C4-2B (cell line): ENCODE data around the gene NVL.

Source experiments
- ZFX ChIP-seq: fragments of 450-650 bp; IDR thresholded peaks from 2 replicates; pipeline ENCODE4 v1.6.1; 2017
- TF ChIP-seq, protein P1 (sequence below): fragments of 450-650 bp; conservative IDR thresholded peaks from 2 replicates; pipeline ENCODE4 v1.5.1; 2017; ENCODE audit warnings: mild to moderate bottlenecking

DNA sequence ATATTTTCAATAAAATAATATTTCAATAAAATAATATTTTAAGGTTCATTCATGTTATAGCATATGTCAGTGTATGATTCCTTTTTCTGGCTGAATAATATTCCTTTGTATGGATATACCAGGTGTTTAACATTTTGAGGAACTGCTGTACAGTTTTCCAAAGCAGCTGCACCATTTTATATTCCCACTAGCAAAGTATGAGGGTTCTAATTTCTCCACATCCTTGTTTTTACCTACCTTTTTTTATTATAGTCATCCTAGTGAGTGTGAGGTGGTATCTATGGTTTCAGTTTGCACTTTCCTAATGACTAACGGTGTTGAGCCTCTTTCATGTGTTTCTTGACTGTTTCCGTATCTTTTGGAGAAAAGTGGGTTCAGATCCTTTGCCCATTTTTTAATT, 141.7 kb downstream of the NVL start:
- TF ChIP-seq, protein P1, sequence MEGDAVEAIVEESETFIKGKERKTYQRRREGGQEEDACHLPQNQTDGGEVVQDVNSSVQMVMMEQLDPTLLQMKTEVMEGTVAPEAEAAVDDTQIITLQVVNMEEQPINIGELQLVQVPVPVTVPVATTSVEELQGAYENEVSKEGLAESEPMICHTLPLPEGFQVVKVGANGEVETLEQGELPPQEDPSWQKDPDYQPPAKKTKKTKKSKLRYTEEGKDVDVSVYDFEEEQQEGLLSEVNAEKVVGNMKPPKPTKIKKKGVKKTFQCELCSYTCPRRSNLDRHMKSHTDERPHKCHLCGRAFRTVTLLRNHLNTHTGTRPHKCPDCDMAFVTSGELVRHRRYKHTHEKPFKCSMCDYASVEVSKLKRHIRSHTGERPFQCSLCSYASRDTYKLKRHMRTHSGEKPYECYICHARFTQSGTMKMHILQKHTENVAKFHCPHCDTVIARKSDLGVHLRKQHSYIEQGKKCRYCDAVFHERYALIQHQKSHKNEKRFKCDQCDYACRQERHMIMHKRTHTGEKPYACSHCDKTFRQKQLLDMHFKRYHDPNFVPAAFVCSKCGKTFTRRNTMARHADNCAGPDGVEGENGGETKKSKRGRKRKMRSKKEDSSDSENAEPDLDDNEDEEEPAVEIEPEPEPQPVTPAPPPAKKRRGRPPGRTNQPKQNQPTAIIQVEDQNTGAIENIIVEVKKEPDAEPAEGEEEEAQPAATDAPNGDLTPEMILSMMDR: no peak
- TF ChIP-seq ZFX: no peak
